K562 (cell line): ENCODE data around the gene ADI1. TPM values are rescaled to one million over a fixed set of nuclear protein-coding genes. Genes with fewer than 3 reads are reported as not detected.

Experiments used
- ATAC-seq: fragments of 200-7000 bp; cut with Tn5 transposase; 3 replicates; pipeline ENCODE4 v1.9.1; 2020; ENCODE audit warnings: moderate library complexity
- BruUV-seq: library from RNA; stranded (reverse); fragments of 400-500 nt; replicated peaks from 2 replicates; lab custom pipeline; 2021; lab: Mats Ljungman, UMichigan
- CTCF ChIA-PET: fragments of 300-600 bp; formaldehyde crosslinking; extraction: SDS; loops from one replicate; lab custom pipeline; 2021; ENCODE audit warnings: low intra/inter-chr PET ratio; lab: Yijun Ruan, JAX
- POLR2A ChIA-PET: fragments of 300-600, 350-650 bp; sonication (Branson Sonifier 250); formaldehyde crosslinking; extraction: SDS; loops from one replicate; lab custom pipeline; 2021; ENCODE audit warnings: antibody characterized with exemption, inconsistent platforms; lab: Yijun Ruan, JAX
- DNase-seq, 4 experiments: peaks; one replicate each; pipeline versions ENCODE4 v3.0.0 to v3.0.0-alpha.2; 2011 to 2018; ENCODE audit warnings: low spot score in 3 of 4, mixed read lengths in 3 of 4; ENCODE audit errors: extremely low read depth in 1 of 4
- FAIRE-seq: peaks from 2 replicates; lab custom pipeline; 2011; peaks lifted over from hg19 to GRCh38; lab: Jason Lieb, UNC
- H2AFZ ChIP-seq: 2 replicates; pipeline ENCODE4 v1.6.0; 2011; ENCODE audit warnings: low read depth, low read length, control low read depth, inconsistent platforms
- H3K27ac ChIP-seq: fragments of 200-600 bp; 3 replicates; pipeline ENCODE4 v1.8.0; 2011; ENCODE audit warnings: low read depth, mild to moderate bottlenecking, control low read depth, inconsistent platforms, low read length, moderate library complexity, mixed read lengths; ENCODE audit errors: extremely low read depth
- H3K27me3 ChIP-seq, 2 experiments: fragments of 300-600 bp in 1 of 2; 2 replicates in 1 of 2; 3 replicates in 1 of 2; pipeline versions ENCODE4 v1.6.0 to v1.8.0; 2011; ENCODE audit warnings: inconsistent platforms in 2 of 2, low read length in 2 of 2, mild to moderate bottlenecking in 1 of 2, mixed read lengths in 1 of 2, moderate library complexity in 1 of 2; ENCODE audit not compliant: control insufficient read depth in 2 of 2, insufficient read depth in 2 of 2
- H3K36me3 ChIP-seq: fragments of 300-600 bp; 3 replicates; pipeline ENCODE4 v1.8.0; 2011; ENCODE audit warnings: mild to moderate bottlenecking, low read length, inconsistent platforms; ENCODE audit not compliant: control insufficient read depth, insufficient read depth
- H3K4me1 ChIP-seq, 2 experiments: fragments of 200-600 bp in 1 of 2; replicated peaks in 1 of 2; 2 replicates in 1 of 2; 3 replicates in 1 of 2; pipeline versions ENCODE4 v1.5.1 to v1.8.0; 2011; ENCODE audit warnings: inconsistent platforms in 2 of 2, low read length in 2 of 2, mild to moderate bottlenecking in 1 of 2, mixed read lengths in 1 of 2, moderate library complexity in 1 of 2; ENCODE audit not compliant: control insufficient read depth in 2 of 2, insufficient read depth in 2 of 2
- H3K4me2 ChIP-seq: 2 replicates; pipeline ENCODE4 v1.6.1; 2011; ENCODE audit warnings: low read length, control low read depth, inconsistent platforms, mixed read lengths; ENCODE audit not compliant: insufficient read depth
- H3K4me3 ChIP-seq: fragments of 200-600 bp; sonication (generic), shearing (Covaris generic); 2 replicates; pipeline ENCODE4 v1.5.1; 2016; ENCODE audit warnings: control low read depth, inconsistent platforms
- H3K79me2 ChIP-seq: fragments of 200-600 bp; 3 replicates; pipeline ENCODE4 v1.8.0; 2011; ENCODE audit warnings: low read length, inconsistent platforms; ENCODE audit not compliant: control insufficient read depth, insufficient read depth
- H3K9ac ChIP-seq, 2 experiments: 2 replicates each; pipeline versions ENCODE4 v1.6.0 to v1.6.1; 2011; ENCODE audit warnings: low read depth in 2 of 2, low read length in 2 of 2, control low read depth in 1 of 2, inconsistent platforms in 1 of 2, mild to moderate bottlenecking in 1 of 2, mixed read lengths in 1 of 2; ENCODE audit not compliant: insufficient read depth in 1 of 2
- H3K9me1 ChIP-seq: one replicate; pipeline ENCODE4 v1.6.0; 2011; ENCODE audit warnings: inconsistent platforms, mild to moderate bottlenecking, low read length, moderate library complexity; ENCODE audit not compliant: control insufficient read depth, insufficient read depth
- H3K9me3 ChIP-seq: replicated peaks from 2 replicates; pipeline ENCODE4 v1.5.1; 2011; ENCODE audit warnings: low read depth, low read length, inconsistent platforms; ENCODE audit not compliant: control insufficient read depth, insufficient read depth
- H4K20me1 ChIP-seq: replicated peaks from 2 replicates; pipeline ENCODE4 v1.6.1; 2011; ENCODE audit warnings: low read length, inconsistent platforms, mixed read lengths; ENCODE audit not compliant: control insufficient read depth, insufficient read depth
- KLF13 ChIP-seq: fragments of 450-650 bp; IDR thresholded peaks from 2 replicates; pipeline ENCODE4 v1.6.1; 2016; ENCODE audit warnings: missing genetic modification characterization, low read depth, mild to moderate bottlenecking, missing compliant biosample characterization, moderate library complexity, borderline replicate concordance
- WGBS: fragments of 100-300 bp; shearing (Covaris generic); methylation state at CpG from one replicate; pipeline ENCODE4 v1.1.6; 2016; ENCODE audit warnings: low coverage, mixed read lengths; ENCODE audit not compliant: insufficient coverage; ENCODE audit errors: missing lambda C conversion rate; 5-methylcytosine and 5-hydroxymethylcytosine counted together
- in situ Hi-C: fragments of 300-500 bp; cut with MboI; formaldehyde crosslinking; loops from 4 replicates; pipeline ENCODE4 v1.15.0; 2018; ENCODE audit warnings: inconsistent platforms, mixed read lengths
- intact Hi-C: fragments of 100-400 bp; cut with micrococcal nuclease; formaldehyde crosslinking; loops from 2 replicates; pipeline ENCODE4 v1.14.2; 2022
- polyA plus RNA-seq, 8 experiments: library from polyadenylated mRNA; depleted of rRNA in 4 of 8; stranded (reverse) in 5 of 8; unstranded in 3 of 8; fragments of >200 nt; fragmentation: Nextera tagmentation in 2 of 8; fragmentation: Illumina TruSeq in 1 of 8; extraction: Ambion mirVana in 2 of 8; extraction: Trizol in 1 of 8; gene quantifications; 2 replicates each; pipeline versions ENCODE4 v1.2.1 to v1.2.3, GENCODE V29; 2011 to 2014; ENCODE audit warnings: inconsistent platforms in 1 of 8, missing spikeins in 1 of 8
- total RNA-seq, 7 experiments: library from RNA; depleted of rRNA in 6 of 7; stranded (reverse); fragments of >200 nt in 6 of 7; fragmentation: Illumina TruSeq in 2 of 7; extraction: Trizol in 2 of 7; gene quantifications; 2 replicates each; pipeline versions ENCODE4 v1.2.1 to v1.2.3, GENCODE V29; 2011 to 2021; ENCODE audit warnings: low replicate concordance in 1 of 7
- TF ChIP-seq, protein P1 (sequence below): sonication (generic); formaldehyde crosslinking; IDR thresholded peaks from 2 replicates; pipeline ENCODE4 v1.8.1; 2023; ENCODE audit warnings: mild to moderate bottlenecking, missing genetic modification reagents, moderate library complexity

The ADI1 gene
- total and polyA plus RNA-seq, 9 of the 15 experiments (the other 6 are each of a cell fraction or from before 2014, with no cell fraction given), result 6.1 to 51.0 (median 27.1) TPM

DNA sequence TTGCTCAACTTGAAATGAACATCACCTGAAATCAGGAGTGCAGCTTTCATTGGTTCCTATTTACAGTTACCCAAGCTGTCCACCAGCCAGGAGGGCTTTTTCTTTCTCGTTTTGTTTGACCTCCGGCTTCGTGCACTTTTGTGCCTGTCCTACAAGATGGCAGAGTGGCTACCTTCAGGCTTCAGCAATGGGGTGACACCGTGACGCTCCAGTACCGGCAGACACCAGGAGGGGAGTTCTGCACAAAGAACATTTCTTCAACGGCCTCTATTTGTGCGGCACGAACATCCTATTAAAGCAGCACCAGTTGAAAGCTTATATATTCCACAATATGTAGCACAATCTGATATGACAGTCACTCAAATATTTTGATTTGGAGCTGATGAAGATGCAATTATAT, 20.5 kb upstream of the ADI1 start:
- H3K9me1 ChIP-seq, result no peaks in the 10 kb centered on the region
- intact Hi-C loops (loop anchor here (2.0 to 5.0 kb wide), 2 partner anchors 13 to 112 kb away; no protein-coding TSS in a partner anchor), in situ Hi-C loops (no loop called here)
- peaks cover 4% of the 10 kb centered on the region for H3K79me2 ChIP-seq
- DNase-seq (peak in 1 of 4 experiments; percentile 20), ATAC-seq (no peak), FAIRE-seq (no peak)
- H3K4me3 ChIP-seq, result no peak overlapping the region
- no peak overlapping the region for H3K4me2 ChIP-seq
- no TSS peak for BruUV-seq
- TF ChIP-seq KLF13 (tag), result no peak
- TF ChIP-seq, protein P1, sequence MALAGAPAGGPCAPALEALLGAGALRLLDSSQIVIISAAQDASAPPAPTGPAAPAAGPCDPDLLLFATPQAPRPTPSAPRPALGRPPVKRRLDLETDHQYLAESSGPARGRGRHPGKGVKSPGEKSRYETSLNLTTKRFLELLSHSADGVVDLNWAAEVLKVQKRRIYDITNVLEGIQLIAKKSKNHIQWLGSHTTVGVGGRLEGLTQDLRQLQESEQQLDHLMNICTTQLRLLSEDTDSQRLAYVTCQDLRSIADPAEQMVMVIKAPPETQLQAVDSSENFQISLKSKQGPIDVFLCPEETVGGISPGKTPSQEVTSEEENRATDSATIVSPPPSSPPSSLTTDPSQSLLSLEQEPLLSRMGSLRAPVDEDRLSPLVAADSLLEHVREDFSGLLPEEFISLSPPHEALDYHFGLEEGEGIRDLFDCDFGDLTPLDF, result no peak
- H2AFZ ChIP-seq, result no peak overlapping the region
- 85% methylated on average over 9 of the region's 9 CpGs for WGBS
- H3K9me3 ChIP-seq, result 0 out of 2 replicates have a peak, but pooled peaks cover 1% of the 10 kb centered on the region
- H3K36me3 ChIP-seq, result peaks cover 49% of the 10 kb centered on the region
- POLR2A ChIA-PET, result interaction anchor here (1.2 kb wide), 1 partner anchor 15 kb away, joined by 3 read pairs; no protein-coding TSS in a partner anchor
- no peak overlapping the region for H3K9ac ChIP-seq
- no peaks in the 10 kb centered on the region for H3K27me3 ChIP-seq
- H4K20me1 ChIP-seq, result no peaks in the 10 kb centered on the region
- H3K27ac ChIP-seq, result no peak overlapping the region
- peaks cover 9 to 14% of the 10 kb centered on the region in 2 experiments; a peak in 4 of 5 replicates for H3K4me1 ChIP-seq
- CTCF ChIA-PET, result no interaction called here
